ENCODE results near the gene SEMA3E.

SEMA3E gene

DNA sequence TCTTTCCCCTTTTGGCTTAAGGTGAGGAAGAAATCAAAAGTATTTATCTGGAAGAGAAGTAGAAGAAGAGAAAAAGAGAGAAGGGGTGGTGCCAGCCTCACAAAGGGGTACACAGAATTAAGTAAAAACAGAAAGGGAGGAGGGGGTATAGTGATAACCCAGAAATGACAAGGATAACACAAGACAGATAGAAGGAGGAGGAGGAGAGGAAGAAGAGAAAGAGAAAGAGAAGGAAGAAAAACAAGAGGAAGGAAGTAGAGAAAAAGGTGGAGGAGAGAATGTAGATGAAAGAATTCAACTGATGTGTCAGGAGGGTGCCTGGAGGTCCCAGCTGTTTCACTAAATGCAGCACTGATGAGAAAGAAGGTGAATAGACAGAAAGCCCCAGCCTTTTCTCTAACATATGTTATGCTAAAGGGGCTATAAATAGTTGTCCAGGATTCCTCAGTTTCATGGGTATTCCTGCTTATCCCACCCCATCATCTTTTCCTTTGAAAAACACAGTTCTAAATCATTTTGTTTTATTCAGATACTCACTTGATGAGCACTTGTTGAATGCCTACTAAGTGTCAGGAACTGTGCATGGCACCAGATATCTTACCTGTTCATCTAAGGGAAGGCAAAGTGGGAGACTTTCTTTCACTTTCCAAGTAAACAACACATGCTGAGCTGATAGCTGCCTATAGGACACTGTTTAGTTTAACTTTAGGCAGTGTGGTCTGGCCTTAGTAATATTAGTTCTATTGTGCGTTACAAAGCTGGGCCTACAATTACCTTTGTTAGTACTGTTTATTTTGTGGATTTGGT is 8.0 kb downstream of the SEMA3E start:
- no peak for DNase-seq (ENCODE audit: low spot score)

DNA sequence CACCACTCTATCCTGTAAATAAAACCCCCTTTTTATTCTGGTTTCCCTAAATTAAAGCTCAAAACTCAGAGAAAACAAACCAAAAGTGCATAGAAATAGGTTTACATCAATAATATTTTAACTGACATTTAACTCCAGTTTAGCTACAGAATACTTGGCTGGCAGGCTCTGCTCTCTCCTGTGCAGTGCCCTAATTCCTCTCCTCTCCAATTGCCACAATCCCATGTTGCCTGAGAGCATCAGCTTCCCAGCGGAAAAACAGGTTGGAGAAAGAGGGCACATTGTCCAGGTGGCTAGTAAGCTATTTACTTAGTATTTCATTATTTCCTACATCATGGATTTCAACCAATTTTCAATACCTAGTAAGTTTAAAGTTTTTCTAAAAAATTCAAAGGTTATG is 8.7 kb downstream of the SEMA3E start:
- no peak for DNase-seq (ENCODE audit: low spot score)

DNA sequence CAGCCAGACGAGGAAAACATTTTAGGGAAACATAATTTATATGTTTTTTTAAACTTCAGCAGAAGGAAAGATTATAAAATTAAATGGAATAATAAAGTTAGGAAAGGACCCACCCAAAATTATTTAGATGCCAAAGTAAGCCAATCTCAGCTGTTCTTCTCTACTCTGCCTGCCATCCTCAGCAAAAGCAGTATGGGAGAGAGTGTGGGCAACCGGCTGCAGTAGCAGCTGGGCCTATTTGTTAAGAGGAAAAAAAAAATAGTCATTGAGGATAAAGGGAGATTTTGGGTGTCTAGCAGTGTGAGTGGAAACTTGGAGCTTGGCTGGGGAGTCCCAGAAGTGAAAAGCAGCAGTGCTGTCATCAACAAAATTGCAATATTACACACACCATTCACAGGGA is 15.4 kb downstream of the SEMA3E start:
- no peak for DNase-seq (ENCODE audit: low spot score)

DNA sequence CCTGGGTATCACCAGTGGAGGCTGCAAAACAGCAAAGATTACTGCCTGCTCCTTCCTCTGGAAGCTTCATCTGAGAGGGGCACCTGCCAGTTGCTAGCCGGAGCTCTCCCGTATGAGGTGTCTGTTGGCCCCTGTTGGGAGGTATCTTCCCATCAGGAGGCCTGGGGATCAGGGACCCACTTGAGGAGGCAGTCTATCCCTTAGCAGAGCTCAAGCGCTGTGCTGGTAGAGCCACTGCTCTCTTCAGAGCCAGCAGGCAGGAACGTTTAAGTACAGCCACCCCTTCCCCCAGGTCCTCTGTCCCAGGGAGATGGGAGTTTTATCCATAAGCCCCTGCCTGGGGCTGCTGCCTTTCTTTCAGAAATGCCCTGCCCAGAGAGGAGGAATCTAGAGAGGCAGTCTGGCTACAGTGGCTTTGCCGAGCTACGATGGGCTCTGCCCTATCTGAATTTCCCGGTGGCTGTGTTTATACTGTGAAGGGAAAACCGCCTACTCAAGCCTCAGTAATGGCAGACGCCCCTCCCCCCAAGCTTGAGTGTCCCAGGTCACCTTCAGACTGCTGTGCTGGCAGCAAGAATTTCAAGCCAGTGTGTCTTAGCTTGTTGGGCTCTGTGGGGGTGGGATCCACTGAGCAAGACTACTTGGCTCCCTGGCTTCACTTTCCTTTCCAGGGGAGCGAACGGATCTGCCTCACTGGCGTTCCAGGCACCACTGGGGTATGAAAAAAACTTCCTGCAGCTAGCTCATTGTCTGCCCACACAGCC is 19.6 kb downstream of the SEMA3E start:
- DNase-seq (ENCODE audit: low spot score), result no peak

DNA sequence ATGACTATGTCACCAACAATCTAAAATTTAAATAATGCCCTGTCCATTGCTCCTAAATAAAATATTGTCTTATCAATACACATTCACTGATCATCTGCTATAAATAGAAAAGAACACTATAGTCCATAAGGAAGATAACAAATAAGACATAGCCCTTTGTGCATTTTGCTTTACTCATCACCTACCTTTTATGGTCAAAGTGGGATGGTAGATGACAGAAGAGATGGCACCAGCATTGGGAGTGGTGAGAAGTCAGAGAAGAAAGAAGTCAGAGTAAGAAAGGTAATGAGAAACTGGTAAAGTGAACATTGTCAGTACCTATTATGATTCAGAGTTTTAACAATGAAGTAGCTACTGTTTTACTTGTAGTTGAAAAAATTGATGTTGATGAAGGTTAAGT is 31.1 kb downstream of the SEMA3E start:
- DNase-seq (ENCODE audit: low spot score), result no peak

DNA sequence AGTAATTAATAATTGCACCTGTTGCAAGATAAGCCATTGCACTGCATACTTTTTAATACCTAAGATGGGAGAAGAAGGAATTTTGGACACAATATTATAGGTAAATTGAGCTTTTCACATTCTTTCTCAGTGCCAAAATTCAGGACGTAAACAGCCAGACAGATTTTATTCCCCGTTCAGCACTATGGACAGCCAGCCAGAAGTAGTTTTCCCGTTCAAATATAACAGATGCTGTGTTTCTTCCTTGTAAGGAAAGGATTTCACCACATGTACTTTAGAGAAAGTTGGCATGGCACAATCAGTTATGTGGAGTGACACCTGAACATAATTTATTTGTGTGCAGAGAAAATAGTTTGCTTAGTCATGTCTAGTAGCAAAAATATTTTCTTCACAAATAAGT is 34.8 kb downstream of the SEMA3E start:
- DNase-seq (ENCODE audit: low spot score), result no peak

DNA sequence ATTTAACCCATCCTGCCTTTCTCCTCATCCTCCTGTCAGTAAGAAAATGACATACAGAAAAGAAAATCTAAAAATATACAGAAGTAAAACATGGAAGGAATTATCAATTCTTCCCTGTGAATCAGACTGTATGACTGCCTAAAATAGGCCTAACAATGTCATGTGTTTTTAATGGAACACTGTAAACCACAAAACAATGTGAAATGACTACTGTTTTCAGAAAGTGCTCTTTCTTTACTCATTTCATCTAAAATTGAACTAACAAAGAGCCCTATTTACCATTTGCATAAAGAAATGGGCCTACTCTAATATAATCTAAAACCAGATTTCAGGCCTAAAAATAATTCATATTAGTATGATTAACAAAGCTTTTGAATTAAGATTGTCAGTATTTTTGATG is 35.7 kb downstream of the SEMA3E start:
- no peak for DNase-seq (ENCODE audit: low spot score)

DNA sequence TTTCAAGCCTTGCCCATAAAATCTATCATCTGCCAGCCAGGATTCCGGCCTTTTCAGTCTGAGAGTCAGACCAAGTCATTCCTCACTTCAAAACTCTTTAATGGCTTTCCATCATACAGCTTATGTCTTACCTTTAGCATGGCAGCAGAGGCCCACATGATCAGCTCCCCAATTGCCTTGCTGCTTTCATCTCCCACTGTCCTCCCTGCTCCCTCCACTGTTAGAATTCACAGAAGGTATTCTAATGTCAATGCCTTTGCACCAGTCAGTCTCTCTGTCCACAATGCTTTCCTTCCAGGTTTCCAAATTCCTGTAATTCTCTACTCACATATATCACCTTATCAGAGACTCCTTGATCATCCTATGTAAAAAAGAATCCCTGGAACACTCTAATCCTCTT is 37.2 kb downstream of the SEMA3E start:
- DNase-seq (ENCODE audit: low spot score), result no peak

DNA sequence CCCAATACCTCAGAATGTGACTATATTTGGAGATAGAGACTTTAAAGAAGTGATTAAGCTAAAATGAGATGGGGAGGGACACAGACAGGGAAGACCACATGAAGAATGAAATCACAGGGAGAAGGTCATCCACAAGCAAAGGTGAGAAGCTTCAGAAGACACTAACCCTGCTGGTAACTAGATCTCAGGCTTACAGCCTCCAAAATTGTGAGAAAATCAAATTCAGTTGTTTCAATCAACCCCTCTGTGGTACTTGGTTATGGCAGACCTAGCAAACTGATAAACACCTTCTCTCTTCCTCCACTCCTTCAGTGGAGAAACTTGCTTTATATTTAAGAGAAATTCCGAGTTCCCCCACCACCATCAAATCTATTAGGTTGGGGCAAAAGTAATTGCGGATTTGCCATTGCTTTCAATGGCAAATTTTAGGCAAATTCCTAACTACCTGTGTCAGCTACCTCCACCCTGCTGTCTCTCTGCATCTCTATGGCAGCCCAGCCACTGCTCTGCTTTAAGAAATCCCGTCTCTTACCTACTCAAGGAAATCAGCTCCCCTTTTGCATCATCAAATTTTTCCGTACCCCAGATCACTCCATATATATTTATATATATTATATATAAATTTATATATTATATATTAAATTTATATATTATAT is 38.2 kb downstream of the SEMA3E start:
- DNase-seq (ENCODE audit: low spot score), result no peak

DNA sequence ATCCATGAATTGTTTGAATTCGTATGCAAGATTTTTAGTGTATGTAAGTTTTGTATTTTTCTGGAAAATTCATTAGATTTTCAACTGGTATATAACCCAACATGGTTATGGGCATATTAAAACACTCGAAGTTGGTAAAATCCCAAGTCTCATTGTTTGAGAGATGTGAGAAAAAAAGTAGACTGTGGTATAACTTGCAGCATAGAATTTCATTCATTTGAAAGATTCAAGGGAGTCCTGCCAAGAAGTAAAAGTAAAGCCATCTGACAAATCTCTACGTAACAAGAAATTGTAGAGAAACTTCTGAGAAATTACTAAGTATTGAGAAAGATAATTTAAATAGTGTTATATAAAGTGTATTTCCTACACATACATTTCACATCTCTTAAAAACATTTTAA is 40.2 kb downstream of the SEMA3E start:
- no peak for DNase-seq (ENCODE audit: low spot score)

DNA sequence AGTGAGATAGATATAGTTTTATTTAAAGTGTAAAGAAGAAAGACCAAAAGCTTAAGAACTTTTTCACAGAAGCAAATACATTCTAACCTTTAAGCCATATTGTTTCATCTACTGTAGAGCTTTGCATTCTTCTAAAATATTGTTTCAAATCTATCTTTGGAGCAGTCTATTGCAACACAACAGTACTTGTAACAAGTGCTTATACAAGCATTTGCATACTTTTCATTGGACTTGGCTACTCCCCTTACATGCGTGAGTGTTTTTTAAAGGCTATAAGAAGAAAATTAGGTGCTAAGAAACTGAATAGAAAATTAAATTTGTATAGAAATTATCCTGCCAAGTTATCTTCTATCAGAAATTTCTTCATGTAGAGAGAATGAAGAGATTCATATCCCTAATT is 45.3 kb downstream of the SEMA3E start:
- DNase-seq (ENCODE audit: low spot score), result no peak

DNA sequence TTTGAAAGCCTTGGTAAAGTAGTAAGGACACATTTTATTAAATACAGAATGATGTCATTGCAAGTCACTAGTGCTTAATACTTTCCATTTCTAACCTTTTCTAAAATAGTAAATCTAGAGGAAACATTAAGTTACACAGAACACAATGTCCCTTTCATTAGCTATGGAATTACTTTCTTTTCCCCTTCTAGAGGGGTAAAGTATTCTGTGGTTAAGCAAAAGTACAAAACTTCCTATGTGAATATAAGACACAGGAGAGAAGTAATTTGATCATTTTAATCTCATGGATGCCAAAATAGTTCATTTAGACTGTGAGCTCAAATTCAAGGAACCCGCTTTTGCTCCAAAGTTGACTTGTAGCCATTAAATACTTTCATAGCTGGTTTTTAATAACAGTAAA is 49.8 kb downstream of the SEMA3E start:
- no peak for DNase-seq (ENCODE audit: low spot score)

DNA sequence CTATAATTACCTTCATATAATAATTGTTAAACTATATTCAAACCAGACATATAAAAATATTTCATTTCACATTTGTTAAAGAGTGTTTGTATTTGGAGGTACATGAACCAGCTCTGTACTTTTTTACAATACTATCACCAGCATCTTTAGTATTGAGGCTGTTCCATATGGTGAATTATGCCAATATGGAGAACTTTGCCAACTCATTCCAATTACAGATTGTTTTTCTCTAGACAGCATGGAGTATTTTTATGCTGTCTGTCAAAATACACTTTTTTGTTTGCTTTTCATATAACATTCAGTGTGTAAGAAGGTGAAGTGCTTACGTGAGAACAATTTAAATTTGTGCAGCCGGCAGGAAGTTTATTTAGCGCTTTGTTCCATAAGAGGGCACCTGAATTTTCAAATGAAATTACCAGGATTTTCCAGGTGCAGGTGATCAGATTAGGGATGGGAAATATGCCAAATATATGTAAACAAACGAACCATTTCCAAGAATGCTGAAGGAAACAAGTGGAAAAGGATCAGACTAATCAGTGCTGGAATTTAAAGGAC is 54.9 kb downstream of the SEMA3E start:
- DNase-seq (ENCODE audit: low spot score), result no peak

DNA sequence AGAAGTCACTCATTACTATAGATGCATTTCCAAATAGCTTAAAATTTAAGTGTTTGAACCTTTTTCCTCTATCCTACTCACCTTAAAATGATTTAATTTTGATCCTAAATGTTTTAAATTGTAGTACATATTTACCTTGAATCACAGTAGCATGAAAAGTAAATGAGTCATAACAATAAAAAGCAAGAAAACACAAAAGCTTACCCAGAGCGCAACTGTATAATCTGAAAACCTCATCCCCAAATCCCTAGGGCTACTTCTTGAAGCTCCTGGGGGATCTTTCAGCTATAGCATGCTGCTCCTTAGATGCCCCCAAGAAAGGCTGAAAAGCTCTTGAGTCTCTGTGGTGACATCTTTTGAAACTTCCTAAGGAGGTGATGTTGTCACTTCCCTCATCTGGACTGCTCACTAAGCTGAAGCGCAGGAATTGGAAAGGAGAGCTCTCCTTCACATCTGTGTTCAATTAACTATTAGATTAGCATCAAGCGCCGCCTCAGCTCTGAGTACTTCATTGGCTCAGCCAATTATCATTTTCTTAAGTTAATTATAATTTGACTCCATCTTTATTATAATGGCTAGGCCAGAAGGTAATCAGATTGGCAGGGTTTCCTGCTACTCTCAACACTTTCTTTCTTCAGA is 60.2 kb downstream of the SEMA3E start:
- no peak for DNase-seq (ENCODE audit: low spot score)

DNA sequence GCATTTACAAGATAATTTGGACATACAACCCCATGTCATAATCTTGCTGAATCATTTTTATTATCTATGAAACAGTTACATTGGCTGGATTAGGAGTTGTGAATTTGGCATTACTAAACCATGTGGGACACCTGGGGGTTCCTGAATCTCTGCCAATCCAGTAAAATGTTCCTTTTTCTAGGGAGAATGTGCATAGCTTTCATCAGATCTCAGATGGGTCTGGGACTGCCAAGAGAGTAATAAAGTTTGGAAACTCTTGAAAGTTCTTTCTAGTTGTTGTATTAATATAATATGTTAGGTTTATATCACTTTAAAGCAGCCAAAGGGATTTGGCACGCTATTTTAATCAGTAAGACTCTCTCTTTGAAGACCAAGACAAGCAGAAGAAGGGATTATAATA is 62.7 kb downstream of the SEMA3E start:
- DNase-seq (ENCODE audit: low spot score), result no peak

DNA sequence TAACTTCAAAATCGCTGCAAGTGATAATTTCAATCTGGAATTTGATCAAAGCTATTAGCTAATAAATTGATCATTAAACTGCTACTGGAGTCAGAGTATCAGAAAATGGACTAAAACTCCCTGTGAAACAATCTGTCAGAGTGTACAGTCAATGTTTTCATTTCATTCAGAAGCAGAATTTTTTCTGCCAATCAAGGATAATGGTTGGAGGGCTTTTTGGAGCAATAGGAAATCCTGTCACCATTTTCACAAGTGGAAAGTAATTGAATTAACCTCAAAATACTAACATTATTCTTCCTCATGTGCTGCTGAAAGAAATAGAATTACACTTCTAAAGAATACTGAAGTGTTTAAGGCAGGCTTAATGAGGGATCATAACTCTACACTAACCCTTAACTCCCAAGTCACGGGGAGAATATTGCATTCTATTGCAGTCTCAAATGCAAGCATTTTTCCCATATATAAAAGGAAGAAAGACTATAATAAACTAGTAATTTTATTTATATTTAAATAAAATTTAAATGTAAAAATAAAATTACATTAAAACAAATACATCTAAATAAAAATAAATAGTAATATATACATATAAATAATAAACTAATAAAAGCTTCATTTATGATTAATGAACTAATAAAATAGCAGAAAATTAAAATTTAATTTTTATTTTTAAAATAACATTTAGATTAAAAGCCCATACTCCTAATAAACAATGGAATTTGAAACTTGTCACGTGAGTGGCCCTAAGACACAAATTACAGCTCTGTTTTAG is 67.1 kb downstream of the SEMA3E start:
- no peak for DNase-seq (ENCODE audit: low spot score)

DNA sequence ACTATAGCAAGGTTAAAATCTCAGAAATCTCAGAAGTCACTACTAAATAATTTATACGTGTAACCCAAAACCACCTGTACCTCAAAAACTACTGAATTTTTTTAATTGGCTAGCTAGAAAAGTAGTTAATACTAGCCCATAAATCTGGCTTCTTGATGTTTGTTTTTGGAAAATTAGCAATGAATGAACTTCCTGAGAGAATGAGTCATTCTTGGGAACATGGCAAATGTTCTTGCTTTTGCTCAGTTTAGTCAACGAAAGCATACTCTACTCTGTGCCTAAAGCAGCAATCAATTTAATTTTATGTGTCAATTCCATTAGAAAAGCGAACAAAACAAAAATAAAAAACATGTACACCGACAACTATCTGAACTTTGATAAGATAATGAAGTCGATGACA is 69.2 kb downstream of the SEMA3E start:
- DNase-seq (ENCODE audit: low spot score), result peak; percentile 6

DNA sequence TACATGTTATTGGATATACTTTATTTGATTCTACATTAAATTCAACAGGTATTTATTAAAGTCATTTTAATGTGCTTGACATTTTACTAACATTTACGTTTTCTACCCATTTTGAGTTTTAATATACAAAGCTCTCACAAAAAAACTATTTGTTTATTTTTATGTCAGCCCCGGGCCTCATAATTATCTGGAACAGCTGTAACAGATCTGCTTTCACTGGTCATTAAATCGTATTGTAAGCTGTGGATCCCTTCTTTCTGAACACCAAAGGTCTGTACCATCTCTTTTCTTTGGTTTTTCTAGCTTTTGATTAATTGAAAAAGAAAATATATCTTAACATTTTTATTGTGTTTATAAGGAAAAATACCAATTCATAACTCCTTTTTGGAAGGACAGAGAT is 73.5 kb downstream of the SEMA3E start:
- DNase-seq (ENCODE audit: low spot score), result no peak

DNA sequence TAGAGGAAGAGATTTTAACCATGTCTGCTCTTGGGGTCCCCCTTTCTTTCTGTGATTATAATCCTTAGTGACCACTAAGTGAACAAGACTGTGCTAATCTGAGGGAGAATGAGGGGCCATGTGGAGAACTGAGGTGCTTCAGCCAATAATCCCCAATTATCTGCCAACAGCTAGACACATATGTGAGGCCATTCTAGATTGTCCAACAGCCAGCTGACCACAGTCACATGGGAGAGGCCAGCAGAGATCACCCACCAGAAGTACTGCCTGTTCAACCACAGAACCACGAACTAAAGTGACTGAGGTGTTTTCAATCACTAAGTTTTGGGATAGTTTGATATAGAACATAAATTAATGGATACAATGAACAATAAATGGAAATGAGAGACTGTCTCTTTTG is 74.3 kb downstream of the SEMA3E start:
- DNase-seq (ENCODE audit: low spot score), result no peak

DNA sequence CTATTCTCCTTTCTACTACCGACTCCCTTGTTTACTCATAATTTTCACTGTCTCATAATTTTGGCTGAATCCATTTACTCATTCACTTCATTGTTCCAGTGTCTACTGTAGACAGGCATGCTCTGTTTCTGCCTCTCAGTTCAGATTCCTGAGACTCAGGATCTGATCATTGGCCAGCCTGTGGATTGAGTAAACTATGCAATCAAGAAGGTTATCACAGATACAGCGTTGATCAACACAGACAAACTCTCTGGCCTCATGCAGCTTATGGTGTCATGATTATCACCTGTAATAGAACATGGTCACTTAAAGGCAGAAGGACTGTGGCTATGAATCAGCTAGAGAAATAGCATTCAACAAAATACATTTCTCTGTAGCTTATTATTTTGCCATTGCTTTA is 86.0 kb downstream of the SEMA3E start:
- no peak for DNase-seq (ENCODE audit: low spot score)

DNA sequence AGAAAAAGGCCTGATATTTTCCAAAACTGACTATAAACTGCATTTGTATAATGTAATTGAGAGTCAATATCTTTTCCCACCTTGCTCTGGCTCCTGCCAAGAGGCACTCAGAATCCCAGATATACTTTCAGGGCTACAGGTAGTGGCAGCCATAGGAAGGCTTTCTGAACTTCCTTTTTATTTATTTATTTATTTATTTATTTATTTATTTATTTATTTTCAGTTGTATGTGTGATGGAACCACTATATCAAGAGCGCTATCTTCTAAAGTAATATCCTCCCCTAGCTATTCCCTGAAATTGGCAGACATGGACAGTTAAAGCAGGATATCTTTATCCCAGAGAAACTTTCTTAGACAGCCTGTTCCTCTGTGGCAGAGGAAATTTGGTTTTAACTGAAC is 86.7 kb downstream of the SEMA3E start:
- DNase-seq (ENCODE audit: low spot score), result no peak

DNA sequence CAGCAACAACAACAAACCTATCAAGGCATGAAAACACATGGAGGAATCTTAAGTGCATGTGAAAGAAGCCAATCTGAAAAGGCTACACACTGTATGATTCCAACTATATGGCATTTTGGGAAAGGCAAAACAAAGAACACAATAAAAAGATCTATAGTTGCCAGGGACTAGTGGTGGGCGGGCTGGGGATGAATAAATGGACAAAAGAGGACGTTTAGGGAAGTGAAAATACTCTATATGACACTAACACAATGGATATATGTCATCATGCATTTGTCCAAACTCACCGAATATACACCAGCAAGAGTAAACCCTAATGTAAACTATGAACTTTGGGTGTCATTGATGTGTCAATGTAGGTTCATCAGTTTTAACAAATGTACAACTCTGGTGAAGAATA is 89.1 kb downstream of the SEMA3E start:
- DNase-seq (ENCODE audit: low spot score), result no peak
